H1 (cell line): ENCODE data around the gene SPTBN1.

ENCODE experiments used
- CHD2 ChIP-seq: IDR thresholded peaks from 2 replicates; pipeline ENCODE4 v1.6.1; 2012; ENCODE audit warnings: low read length, improper control_type of control experiment
- EP300 ChIP-seq, 2 experiments: IDR thresholded peaks; 1 replicate in 1 of 2; 2 replicates in 1 of 2; pipeline ENCODE4 v1.6.1; 2011 to 2012; ENCODE audit warnings: low read depth in 2 of 2, low read length in 2 of 2, mild to moderate bottlenecking in 2 of 2, borderline replicate concordance in 1 of 2, inconsistent platforms in 1 of 2, moderate library complexity in 1 of 2
- GTF2F1 ChIP-seq: IDR thresholded peaks from 2 replicates; pipeline ENCODE4 v1.6.1; 2012; ENCODE audit warnings: low read depth, low read length, improper control_type of control experiment, borderline replicate concordance
- POLR2A ChIP-seq, 2 experiments: IDR thresholded peaks; 1 replicate in 1 of 2; 2 replicates in 1 of 2; pipeline ENCODE4 v1.6.1; 2011; ENCODE audit warnings: low read depth in 2 of 2, low read length in 2 of 2, mild to moderate bottlenecking in 2 of 2; ENCODE audit errors: control extremely low read depth in 1 of 2
- POLR2AphosphoS5 ChIP-seq: IDR thresholded peaks from 2 replicates; pipeline ENCODE4 v1.6.1; 2011; ENCODE audit warnings: low read depth, low read length
- RFX5 ChIP-seq: IDR thresholded peaks from 2 replicates; pipeline ENCODE4 v1.6.1; 2011; ENCODE audit warnings: low read depth, low read length, improper control_type of control experiment, borderline replicate concordance
- SIRT6 ChIP-seq: IDR thresholded peaks from one replicate; pipeline ENCODE4 v1.7.1; 2012; ENCODE audit warnings: low read length, inconsistent platforms
- SP1 ChIP-seq: IDR thresholded peaks from 2 replicates; pipeline ENCODE4 v1.6.1; 2011; ENCODE audit warnings: low read depth, low read length
- YY1 ChIP-seq: IDR thresholded peaks from 2 replicates; pipeline ENCODE4 v1.6.1; 2011; ENCODE audit warnings: low read depth, mild to moderate bottlenecking, low read length
- ZNF274 ChIP-seq: IDR thresholded peaks from 2 replicates; pipeline ENCODE4 v1.7.0; 2012; ENCODE audit warnings: low read length, borderline replicate concordance; ENCODE audit errors: extremely low read depth
- TF ChIP-seq, protein P1 (sequence below), 3 experiments: IDR thresholded peaks; 1 replicate in 2 of 3; 2 replicates in 1 of 3; pipeline versions ENCODE4 v1.5.1 to v1.6.1; 2011; ENCODE audit warnings: low read length in 3 of 3, mild to moderate bottlenecking in 3 of 3, inconsistent platforms in 2 of 3, low read depth in 1 of 3, moderate library complexity in 1 of 3; ENCODE audit not compliant: insufficient read depth in 1 of 3; ENCODE audit errors: control extremely low read depth in 1 of 3
- TF ChIP-seq, protein P2 (sequence below): IDR thresholded peaks from 2 replicates; pipeline ENCODE4 v1.6.1; 2012; ENCODE audit warnings: inconsistent platforms

DNA sequence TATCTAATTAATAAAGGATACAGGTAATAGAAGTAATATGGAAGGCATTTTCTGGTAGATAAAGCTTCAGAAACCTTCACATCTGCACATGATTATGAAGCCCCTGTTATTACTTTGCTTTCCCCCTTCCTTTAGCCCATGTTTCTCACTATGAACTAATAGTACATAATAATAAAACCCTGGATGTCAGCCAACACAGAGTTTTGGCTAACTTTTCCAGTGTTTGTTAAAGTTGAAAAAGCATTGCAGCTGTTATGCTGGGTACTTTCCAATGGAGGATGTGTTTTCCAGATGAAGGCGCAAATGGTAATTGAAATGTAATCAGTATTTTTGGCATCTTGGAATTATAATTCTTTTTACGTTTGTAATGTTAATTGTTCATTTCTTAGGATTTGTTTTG lies 43.5 kb downstream of the SPTBN1 start:
- TF ChIP-seq, protein P1, sequence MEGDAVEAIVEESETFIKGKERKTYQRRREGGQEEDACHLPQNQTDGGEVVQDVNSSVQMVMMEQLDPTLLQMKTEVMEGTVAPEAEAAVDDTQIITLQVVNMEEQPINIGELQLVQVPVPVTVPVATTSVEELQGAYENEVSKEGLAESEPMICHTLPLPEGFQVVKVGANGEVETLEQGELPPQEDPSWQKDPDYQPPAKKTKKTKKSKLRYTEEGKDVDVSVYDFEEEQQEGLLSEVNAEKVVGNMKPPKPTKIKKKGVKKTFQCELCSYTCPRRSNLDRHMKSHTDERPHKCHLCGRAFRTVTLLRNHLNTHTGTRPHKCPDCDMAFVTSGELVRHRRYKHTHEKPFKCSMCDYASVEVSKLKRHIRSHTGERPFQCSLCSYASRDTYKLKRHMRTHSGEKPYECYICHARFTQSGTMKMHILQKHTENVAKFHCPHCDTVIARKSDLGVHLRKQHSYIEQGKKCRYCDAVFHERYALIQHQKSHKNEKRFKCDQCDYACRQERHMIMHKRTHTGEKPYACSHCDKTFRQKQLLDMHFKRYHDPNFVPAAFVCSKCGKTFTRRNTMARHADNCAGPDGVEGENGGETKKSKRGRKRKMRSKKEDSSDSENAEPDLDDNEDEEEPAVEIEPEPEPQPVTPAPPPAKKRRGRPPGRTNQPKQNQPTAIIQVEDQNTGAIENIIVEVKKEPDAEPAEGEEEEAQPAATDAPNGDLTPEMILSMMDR (IDR thresholded peaks at IDR 0.05; ENCODE audit: control extremely low read depth in 1 of 3, insufficient read depth in 1 of 3, low read depth in 1 of 3, low read length in 3 of 3) = no peak
- TF ChIP-seq SP1 = no peak
- TF ChIP-seq ZNF274 = no peak
- no peak for TF ChIP-seq POLR2A (IDR thresholded peaks at IDR 0.05; ENCODE audit: control extremely low read depth in 1 of 2, low read depth in 2 of 2, low read length in 2 of 2)
- no peak for TF ChIP-seq GTF2F1
- TF ChIP-seq POLR2AphosphoS5 = no peak
- TF ChIP-seq YY1 = no peak
- TF ChIP-seq SIRT6 = no peak
- TF ChIP-seq RFX5 = no peak
- TF ChIP-seq EP300 (IDR thresholded peaks at IDR 0.05; ENCODE audit: borderline replicate concordance in 1 of 2, low read depth in 2 of 2, low read length in 2 of 2) = no peak
- TF ChIP-seq, protein P2, sequence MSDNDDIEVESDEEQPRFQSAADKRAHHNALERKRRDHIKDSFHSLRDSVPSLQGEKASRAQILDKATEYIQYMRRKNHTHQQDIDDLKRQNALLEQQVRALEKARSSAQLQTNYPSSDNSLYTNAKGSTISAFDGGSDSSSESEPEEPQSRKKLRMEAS = no peak
- TF ChIP-seq CHD2 = no peak
